H9 (cell line): ENCODE measurements around the gene SRBD1. TPM values are rescaled to one million over a fixed set of nuclear protein-coding genes. Genes with fewer than 3 reads are reported as not detected.

Source experiments
- DNase-seq: peaks from one replicate; pipeline ENCODE4 v3.0.0-alpha.2; 2017
- H2AFZ ChIP-seq: one replicate; pipeline ENCODE4 v1.6.1; 2013; ENCODE audit warnings: mild to moderate bottlenecking, low read length, control low read depth, moderate library complexity
- H2AK5ac ChIP-seq: 2 replicates; pipeline ENCODE4 v1.6.1; 2013; ENCODE audit warnings: low read length, control low read depth, mixed read lengths; ENCODE audit not compliant: insufficient read length
- H2BK120ac ChIP-seq: one replicate; pipeline ENCODE4 v1.6.1; 2013; ENCODE audit warnings: low read depth, mild to moderate bottlenecking, low read length, control low read depth, inconsistent platforms; ENCODE audit not compliant: poor library complexity, severe bottlenecking
- H2BK12ac ChIP-seq: 2 replicates; pipeline ENCODE4 v1.6.1; 2013; ENCODE audit warnings: low read length, control low read depth, mixed read lengths, low read depth; ENCODE audit not compliant: insufficient read length
- H2BK15ac ChIP-seq: 2 replicates; pipeline ENCODE4 v1.6.1; 2013; ENCODE audit warnings: low read depth, low read length, control low read depth
- H2BK20ac ChIP-seq: one replicate; pipeline ENCODE4 v1.6.1; 2013; ENCODE audit warnings: low read depth, mild to moderate bottlenecking, low read length, control low read depth, inconsistent platforms; ENCODE audit not compliant: poor library complexity, severe bottlenecking
- H2BK5ac ChIP-seq: 2 replicates; pipeline ENCODE4 v1.6.1; 2013; ENCODE audit warnings: low read length, control low read depth, mixed read lengths; ENCODE audit not compliant: insufficient read length
- H3K14ac ChIP-seq: 2 replicates; pipeline ENCODE4 v1.6.1; 2013; ENCODE audit warnings: low read length, control low read depth; ENCODE audit not compliant: insufficient read depth
- H3K18ac ChIP-seq: 2 replicates; pipeline ENCODE4 v1.6.1; 2013; ENCODE audit warnings: low read depth, mild to moderate bottlenecking, mixed read lengths, low read length, control low read depth; ENCODE audit not compliant: insufficient read length
- H3K23ac ChIP-seq: 2 replicates; pipeline ENCODE4 v1.6.1; 2013; ENCODE audit warnings: low read length, control low read depth, mixed read lengths, low read depth; ENCODE audit not compliant: insufficient read length
- H3K23me2 ChIP-seq: 2 replicates; pipeline ENCODE4 v1.6.1; 2013; ENCODE audit warnings: low read depth, mild to moderate bottlenecking, mixed read lengths, low read length, control low read depth; ENCODE audit not compliant: insufficient read length, poor library complexity, severe bottlenecking
- H3K27ac ChIP-seq: 2 replicates; pipeline ENCODE4 v1.5.1; 2013; ENCODE audit warnings: low read length, control low read depth, mixed read lengths, low read depth; ENCODE audit not compliant: insufficient read length
- H3K27me3 ChIP-seq: 2 replicates; pipeline ENCODE4 v1.6.1; 2013; ENCODE audit warnings: low read length, control low read depth, inconsistent platforms; ENCODE audit not compliant: insufficient read depth
- H3K4ac ChIP-seq: 2 replicates; pipeline ENCODE4 v1.6.1; 2013; ENCODE audit warnings: low read depth, mild to moderate bottlenecking, control low read depth, inconsistent platforms, low read length, moderate library complexity
- H3K4me1 ChIP-seq: 2 replicates; pipeline ENCODE4 v1.6.1; 2013; ENCODE audit warnings: low read length, control low read depth, inconsistent platforms; ENCODE audit not compliant: insufficient read depth
- H3K4me2 ChIP-seq: 2 replicates; pipeline ENCODE4 v1.6.1; 2013; ENCODE audit warnings: low read length, control low read depth, mixed read lengths; ENCODE audit not compliant: insufficient read length, insufficient read depth
- H3K56ac ChIP-seq: 2 replicates; pipeline ENCODE4 v1.6.1; 2013; ENCODE audit warnings: low read depth, mild to moderate bottlenecking, mixed read lengths, low read length, control low read depth; ENCODE audit not compliant: insufficient read length
- H3K79me1 ChIP-seq: 2 replicates; pipeline ENCODE4 v1.6.1; 2013; ENCODE audit warnings: low read depth, mild to moderate bottlenecking, moderate library complexity, low read length, control low read depth, inconsistent platforms; ENCODE audit not compliant: insufficient read depth, poor library complexity, severe bottlenecking
- H3K79me2 ChIP-seq: 2 replicates; pipeline ENCODE4 v1.6.1; 2013; ENCODE audit warnings: low read length, control low read depth, inconsistent platforms; ENCODE audit not compliant: insufficient read depth
- H3K9ac ChIP-seq: 2 replicates; pipeline ENCODE4 v1.6.1; 2013; ENCODE audit warnings: low read length, control low read depth, mixed read lengths; ENCODE audit not compliant: insufficient read length; ENCODE audit errors: extremely low read depth
- H3K9me3 ChIP-seq: one replicate; pipeline ENCODE4 v1.6.1; 2013; ENCODE audit warnings: low read depth, low read length, inconsistent platforms; ENCODE audit not compliant: control insufficient read depth
- H3T11ph ChIP-seq: one replicate; pipeline ENCODE4 v1.6.1; 2013; ENCODE audit warnings: mild to moderate bottlenecking, low read length, control low read depth, inconsistent platforms
- H4K20me1 ChIP-seq: one replicate; pipeline ENCODE4 v1.6.1; 2013; ENCODE audit not compliant: control insufficient read depth, insufficient read length, insufficient read depth
- H4K5ac ChIP-seq: 2 replicates; pipeline ENCODE4 v1.6.1; 2013; ENCODE audit warnings: low read depth, mild to moderate bottlenecking, mixed read lengths, low read length, control low read depth; ENCODE audit not compliant: insufficient read length
- H4K8ac ChIP-seq: replicated peaks from 2 replicates; pipeline ENCODE4 v1.6.1; 2013; ENCODE audit warnings: low read length, control low read depth, mixed read lengths, low read depth; ENCODE audit not compliant: insufficient read length
- H4K91ac ChIP-seq: 2 replicates; pipeline ENCODE4 v1.6.1; 2013; ENCODE audit warnings: low read depth, mild to moderate bottlenecking, moderate library complexity, mixed read lengths, low read length, control low read depth; ENCODE audit not compliant: insufficient read length
- H3K27ac Mint-ChIP-seq, 3 experiments: 2 replicates in 2 of 3; 3 replicates in 1 of 3; pipeline ENCODE4 v1.8.0; 2020 to 2021; ENCODE audit warnings: mixed read lengths in 3 of 3, mild to moderate bottlenecking in 1 of 3, moderate library complexity in 1 of 3
- H3K27me3 Mint-ChIP-seq: 2 replicates; pipeline ENCODE4 v1.8.0; 2021; ENCODE audit warnings: low read depth, mild to moderate bottlenecking, moderate library complexity, mixed read lengths
- H3K36me3 Mint-ChIP-seq, 3 experiments: 2 replicates in 2 of 3; 3 replicates in 1 of 3; pipeline ENCODE4 v1.8.0; 2020 to 2021; ENCODE audit warnings: low read depth in 3 of 3, mixed read lengths in 3 of 3; ENCODE audit not compliant: insufficient read depth in 1 of 3
- H3K4me1 Mint-ChIP-seq, 2 experiments: 2 replicates each; pipeline ENCODE4 v1.8.0; 2020; ENCODE audit warnings: mixed read lengths in 2 of 2
- H3K4me3 Mint-ChIP-seq, 2 experiments: 2 replicates in 1 of 2; 3 replicates in 1 of 2; pipeline ENCODE4 v1.8.0; 2020 to 2021; ENCODE audit warnings: mild to moderate bottlenecking in 2 of 2, mixed read lengths in 2 of 2, moderate library complexity in 1 of 2
- H3K9me3 Mint-ChIP-seq, 2 experiments: 2 replicates in 1 of 2; 3 replicates in 1 of 2; pipeline ENCODE4 v1.8.0; 2020; ENCODE audit warnings: mild to moderate bottlenecking in 2 of 2, mixed read lengths in 2 of 2, moderate library complexity in 1 of 2
- WGBS: extraction: QIAGEN DNeasy Blood & Tissue Kit; methylation state at CpG from one replicate; pipeline ENCODE4 v1.1.7; 2013; ENCODE audit warnings: missing lambda C conversion rate, low lambda C conversion rate, mixed read lengths; ENCODE audit not compliant: insufficient read length; ENCODE audit errors: extremely low coverage; 5-methylcytosine and 5-hydroxymethylcytosine counted together
- total RNA-seq: library from RNA; stranded (reverse); gene quantifications from 2 replicates; pipeline ENCODE4 v1.2.1, GENCODE V29; 2021
- TF ChIP-seq, protein P1 (sequence below): fragments of 200-600 bp; sonication (generic); conservative IDR thresholded peaks from 3 replicates; pipeline ENCODE4 v1.8.0; 2021; ENCODE audit warnings: antibody characterized with exemption, mild to moderate bottlenecking

Gene SRBD1
- total RNA-seq, 1 experiment from 2014 or later = 18.3 TPM

DNA sequence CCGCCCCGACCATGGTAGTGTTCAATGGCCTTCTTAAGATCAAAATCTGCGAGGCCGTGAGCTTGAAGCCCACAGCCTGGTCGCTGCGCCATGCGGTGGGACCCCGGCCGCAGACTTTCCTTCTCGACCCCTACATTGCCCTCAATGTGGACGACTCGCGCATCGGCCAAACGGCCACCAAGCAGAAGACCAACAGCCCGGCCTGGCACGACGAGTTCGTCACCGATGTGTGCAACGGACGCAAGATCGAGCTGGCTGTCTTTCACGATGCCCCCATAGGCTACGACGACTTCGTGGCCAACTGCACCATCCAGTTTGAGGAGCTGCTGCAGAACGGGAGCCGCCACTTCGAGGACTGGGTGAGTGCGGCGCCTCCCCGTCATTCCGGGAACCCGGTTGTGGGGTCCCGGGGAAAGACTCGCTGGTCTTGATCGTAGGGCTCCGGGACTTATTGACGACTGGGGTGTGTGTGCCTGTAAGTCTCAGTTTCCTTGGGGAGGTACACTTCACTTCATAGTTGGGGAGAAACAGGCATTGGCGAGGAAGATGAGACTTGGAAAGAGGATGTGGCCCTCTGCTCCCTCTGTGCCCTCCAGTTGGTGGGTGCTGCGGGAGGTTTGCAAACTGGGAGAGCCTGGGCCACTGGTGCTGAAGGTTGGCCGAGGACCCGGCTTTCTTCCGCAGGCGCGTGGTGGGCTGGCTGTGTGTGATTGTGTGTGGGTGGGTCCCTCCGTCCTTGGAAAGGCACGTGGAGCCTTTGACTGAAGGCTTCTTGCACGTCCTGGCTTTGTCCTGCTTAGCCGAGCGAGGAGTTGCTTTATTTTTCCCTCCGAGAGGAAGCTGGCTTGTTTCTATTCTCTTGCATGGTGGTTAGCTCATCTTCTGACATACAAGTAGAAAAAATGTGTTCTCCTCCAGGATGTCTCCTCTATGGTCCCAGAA, 41.3 kb upstream of the SRBD1 start:
- Histone ChIP-seq H3T11ph (no peak overlapping the region), H4K20me1 (peaks cover 3% of the 10 kb centered on the region), H3K27me3 (peaks cover 45% of the 10 kb centered on the region), H3K79me1 (no peaks in the 10 kb centered on the region), H3K18ac (no peak overlapping the region), H4K8ac (no peak overlapping the region), H4K5ac (no peak overlapping the region), H3K14ac (no peak overlapping the region), H3K4me1 (no peaks in the 10 kb centered on the region), H3K4me2 (peak overlapping the region; percentile 76), H3K56ac (no peak overlapping the region), H2BK20ac (no peak overlapping the region), H2BK12ac (no peak overlapping the region), H3K27ac (no peak overlapping the region), H3K9me3 (no peaks in the 10 kb centered on the region), H3K23ac (no peak overlapping the region), H2BK15ac (no peak overlapping the region; the same call in 1 of the 2 replicates), H3K23me2 (peaks cover 28% of the 10 kb centered on the region), H2BK5ac (no peak overlapping the region), H4K91ac (no peak overlapping the region), H3K79me2 (no peaks in the 10 kb centered on the region), H3K4ac (no peak overlapping the region), H3K9ac (no peak overlapping the region), H2AFZ (no peak overlapping the region), H2BK120ac (no peak overlapping the region), H2AK5ac (no peak overlapping the region)
- Mint-ChIP-seq H3K36me3 (no peaks in the 10 kb centered on the region; a peak in 2 of 7 replicates), H3K9me3 (no peaks in the 10 kb centered on the region; a peak in 1 of 5 replicates), H3K27ac (no peak overlapping the region), H3K4me3 (peak overlapping the region; percentile 64 to 81), H3K27me3 (peaks cover 83% of the 10 kb centered on the region), H3K4me1 (peaks cover 17% of the 10 kb centered on the region in 2 experiments)
- TF ChIP-seq, protein P1, sequence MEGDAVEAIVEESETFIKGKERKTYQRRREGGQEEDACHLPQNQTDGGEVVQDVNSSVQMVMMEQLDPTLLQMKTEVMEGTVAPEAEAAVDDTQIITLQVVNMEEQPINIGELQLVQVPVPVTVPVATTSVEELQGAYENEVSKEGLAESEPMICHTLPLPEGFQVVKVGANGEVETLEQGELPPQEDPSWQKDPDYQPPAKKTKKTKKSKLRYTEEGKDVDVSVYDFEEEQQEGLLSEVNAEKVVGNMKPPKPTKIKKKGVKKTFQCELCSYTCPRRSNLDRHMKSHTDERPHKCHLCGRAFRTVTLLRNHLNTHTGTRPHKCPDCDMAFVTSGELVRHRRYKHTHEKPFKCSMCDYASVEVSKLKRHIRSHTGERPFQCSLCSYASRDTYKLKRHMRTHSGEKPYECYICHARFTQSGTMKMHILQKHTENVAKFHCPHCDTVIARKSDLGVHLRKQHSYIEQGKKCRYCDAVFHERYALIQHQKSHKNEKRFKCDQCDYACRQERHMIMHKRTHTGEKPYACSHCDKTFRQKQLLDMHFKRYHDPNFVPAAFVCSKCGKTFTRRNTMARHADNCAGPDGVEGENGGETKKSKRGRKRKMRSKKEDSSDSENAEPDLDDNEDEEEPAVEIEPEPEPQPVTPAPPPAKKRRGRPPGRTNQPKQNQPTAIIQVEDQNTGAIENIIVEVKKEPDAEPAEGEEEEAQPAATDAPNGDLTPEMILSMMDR = no peak
- no CpG with 5 or more reads among the region's 53 CpGs for WGBS
- DNase-seq = peak; percentile 44
